Motor neuron (in vitro differentiated cells): Measurements from ENCODE around the gene KRTAP9-1. TPM values are rescaled to one million over a fixed set of nuclear protein-coding genes. Genes with fewer than 3 reads are reported as not detected.
A peak's percentile ranks its signal among the peaks of the same experiment; 100 is the strongest.
"Not testable (repeated sequence)": the region's sequence is repeated elsewhere in the genome, so short reads cannot be mapped to it uniquely, and the experiment has no call there.

Experiments used
- ATAC-seq, 8 experiments: fragments of 200-7000 bp; cut with Tn5 transposase; replicated peaks in 6 of 8; 2 replicates each; pipeline ENCODE4 v1.8.0; 2021; ENCODE audit warnings: mild to moderate bottlenecking in 8 of 8, moderate library complexity in 8 of 8
- H3K27ac ChIP-seq, 2 donors: fragments of 250-450 bp; sonication (Bioruptor Pico); 2 replicates each; pipeline ENCODE4 v1.9.0; 2021; ENCODE audit warnings: antibody characterized with exemption in 2 of 2, mild to moderate bottlenecking in 2 of 2, moderate library complexity in 1 of 2
- H3K4me1 ChIP-seq, 2 donors: fragments of 250-450 bp; sonication (Bioruptor Pico); replicated peaks in 1 of 2; 2 replicates each; pipeline ENCODE4 v1.6.1; 2021; ENCODE audit warnings: antibody characterized with exemption in 2 of 2, mild to moderate bottlenecking in 2 of 2, moderate library complexity in 1 of 2
- H3K4me3 ChIP-seq, 5 donors: fragments of 250-450 bp; sonication (Bioruptor Pico); 2 replicates each; pipeline ENCODE4 v1.9.0; 2021; ENCODE audit warnings: antibody characterized with exemption in 5 of 5, mild to moderate bottlenecking in 5 of 5, moderate library complexity in 4 of 5
- WGBS, 10 experiments: fragments of 450-650 bp; shearing (Covaris generic); methylation state at CpG; one replicate each; pipeline ENCODE4 v1.0.0; 2022; 5-methylcytosine and 5-hydroxymethylcytosine counted together
- in situ Hi-C, 9 experiments: fragments of 400-800 bp; cut with MboI; loops; one replicate each; pipeline ENCODE4 v1.15.0; 2021; ENCODE audit warnings: low sequenced_read_pairs in 9 of 9, low pct_unique_long_range_greater_than_20kb in 2 of 9; ENCODE audit not compliant: unreplicated experiment in 9 of 9
- total RNA-seq, 8 experiments: library from RNA; unstranded; fragments of 300-600 nt; gene quantifications; 2 replicates each; pipeline versions ENCODE4 v1.2.3 to v1.2.4, GENCODE V29; 2022

KRTAP9-1 gene
- total RNA-seq, 8 experiments from 2014 or later, result not detected

GRCh38 chr17:41199421-41200078 lies 9.9 kb downstream of the KRTAP9-1 start:
- in situ Hi-C loops, result no loop called here
- no peak for ATAC-seq
- no peaks in the 10 kb centered on the region for H3K4me1 ChIP-seq

GRCh38 chr17:41211845-41212466 lies 22.3 kb downstream of the KRTAP9-1 start:
- in situ Hi-C loops, result no loop called here
- WGBS, 10 experiments, result 14 to 88% (median 38%) methylated on average over 1 of the region's 1 CpG; no CpG with 5 or more reads in 3 of the 10 experiments
- no peak overlapping the region for H3K27ac ChIP-seq
- ATAC-seq, result no peak
- no peaks in the 10 kb centered on the region for H3K4me1 ChIP-seq
- no peak overlapping the region for H3K4me3 ChIP-seq

More at GRCh38 chr17:41199421-41200078, 9.9 kb downstream of the KRTAP9-1 start:
- WGBS, 10 experiments, result 13 to 100% (median 64%) methylated on average over 2 to 4 of the region's 5 CpGs; no CpG with 5 or more reads in 3 of the 10 experiments
- H3K4me3 ChIP-seq, result no peak overlapping the region
- no peak overlapping the region for H3K27ac ChIP-seq

- no peak overlapping the region for H3K4me3 ChIP-seq
- H3K4me1 ChIP-seq, result no peaks in the 10 kb centered on the region
- 20 to 90% (median 60%) methylated on average over 1 to 5 of the region's 7 CpGs; no CpG with 5 or more reads in 3 of the 10 experiments for WGBS, 10 experiments
- in situ Hi-C loops, result no loop called here
- no peak overlapping the region for H3K27ac ChIP-seq
- no peak for ATAC-seq
These were observed 23.0 kb downstream of the KRTAP9-1 start for GRCh38 chr17:41212524-41213169.

GRCh38 chr17:41215681-41216080 lies 26.0 kb downstream of the KRTAP9-1 start:
- WGBS, 10 experiments, result 13 to 86% (median 33%) methylated on average over 1 of the region's 1 CpG; no CpG with 5 or more reads in 4 of the 10 experiments
- ATAC-seq, result no peak
- Histone ChIP-seq H3K4me3 (no peak overlapping the region), H3K27ac (no peak overlapping the region), H3K4me1 (no peaks in the 10 kb centered on the region)
- in situ Hi-C loops, result no loop called here

GRCh38 chr17:41223821-41224220 lies 34.1 kb downstream of the KRTAP9-1 start:
- no peak overlapping the region for H3K27ac ChIP-seq
- peak in 1 of 8 experiments; percentile 54 for ATAC-seq
- 0 to 100% (median 52%) methylated on average over 1 to 2 of the region's 2 CpGs for WGBS, 10 experiments
- H3K4me3 ChIP-seq, result no peak overlapping the region
- in situ Hi-C loops, result no loop called here
- no peaks in the 10 kb centered on the region for H3K4me1 ChIP-seq

- Histone ChIP-seq H3K27ac (no peak overlapping the region), H3K4me3 (no peak overlapping the region), H3K4me1 (no peaks in the 10 kb centered on the region)
- WGBS, 10 experiments, result 60 to 100% (median 97%) methylated on average over 1 to 6 of the region's 6 CpGs; no CpG with 5 or more reads in 2 of the 10 experiments
- no peak for ATAC-seq
- in situ Hi-C loops, result no loop called here
These were observed 36.4 kb downstream of the KRTAP9-1 start for GRCh38 chr17:41226051-41226450.

- H3K4me1 ChIP-seq, H3K27ac ChIP-seq, in situ Hi-C loops, ATAC-seq, H3K4me3 ChIP-seq: not testable (repeated sequence)
- no CpG with 5 or more reads among the region's 4 CpGs for WGBS, 10 experiments
These were observed 37.0 kb downstream of the KRTAP9-1 start, which contains the start of gene KRTAP9-2 for GRCh38 chr17:41226598-41227095. Gene KRTAP9-2 (plus strand): TSS chr17:41226648. CDS start chr17:41226655, 7 bp downstream.

- Histone ChIP-seq H3K27ac (no peak overlapping the region), H3K4me3 (no peak overlapping the region), H3K4me1 (peaks cover 0 to 5% of the 10 kb centered on the region in 2 donors)
- ATAC-seq, result no peak
- in situ Hi-C loops, result no loop called here
These were observed 40.4 kb downstream of the KRTAP9-1 start for GRCh38 chr17:41230094-41230493.

- H3K4me3 ChIP-seq, result no peak overlapping the region
- H3K4me1 ChIP-seq, result peaks cover 0 to 5% of the 10 kb centered on the region in 2 donors
- ATAC-seq, result no peak
- in situ Hi-C loops, result no loop called here
- no peak overlapping the region for H3K27ac ChIP-seq
- 4 to 100% (median 75%) methylated on average over 1 to 6 of the region's 6 CpGs; no CpG with 5 or more reads in 2 of the 10 experiments for WGBS, 10 experiments
These were observed 42.0 kb downstream of the KRTAP9-1 start for GRCh38 chr17:41231731-41232130.

GRCh38 chr17:41232399-41233105 lies 42.9 kb downstream of the KRTAP9-1 start, which contains the start of gene KRTAP9-3:
Gene KRTAP9-3 (plus strand): TSS chr17:41232449. CDS start chr17:41232502, 53 bp downstream.
- H3K4me3 ChIP-seq, ATAC-seq, H3K27ac ChIP-seq, in situ Hi-C loops, H3K4me1 ChIP-seq: not testable (repeated sequence)
- 67% methylated on average over 1 of the region's 1 CpG; no CpG with 5 or more reads in 9 of the 10 experiments for WGBS, 10 experiments

- H3K4me3 ChIP-seq, H3K4me1 ChIP-seq, H3K27ac ChIP-seq, ATAC-seq, in situ Hi-C loops: not testable (repeated sequence)
- WGBS, 10 experiments, result 72 to 90% (median 76%) methylated on average over 2 to 3 of the region's 4 CpGs; no CpG with 5 or more reads in 7 of the 10 experiments
These were observed 47.4 kb downstream of the KRTAP9-1 start for GRCh38 chr17:41237116-41237515.

GRCh38 chr17:41237949-41238437 lies 48.3 kb downstream of the KRTAP9-1 start, which contains the start of gene KRTAP9-8:
Gene KRTAP9-8 (plus strand): TSS chr17:41237999. CDS start chr17:41238052, 53 bp downstream.
- H3K4me1 ChIP-seq, in situ Hi-C loops, ATAC-seq, H3K4me3 ChIP-seq, H3K27ac ChIP-seq: not testable (repeated sequence)
- WGBS, 10 experiments, result 60 to 83% methylated on average over 1 of the region's 3 CpGs; no CpG with 5 or more reads in 8 of the 10 experiments
